Nephron (organoid): ENCODE data around the gene JAGN1.
A peak's percentile ranks its signal among the peaks of the same experiment; 100 is the strongest.
"Not testable (repeated sequence)": the region's sequence is repeated elsewhere in the genome, so short reads cannot be mapped to it uniquely, and the experiment has no call there.

Experiments
- H3K27ac Mint-ChIP-seq, 3 experiments: 2 replicates each; pipeline ENCODE4 v1.8.0; 2020; ENCODE audit warnings: mixed read lengths in 3 of 3, mild to moderate bottlenecking in 2 of 3, moderate library complexity in 1 of 3
- H3K27me3 Mint-ChIP-seq: 2 replicates; pipeline ENCODE4 v1.8.0; 2021; ENCODE audit warnings: low read depth, mild to moderate bottlenecking, moderate library complexity, mixed read lengths
- H3K36me3 Mint-ChIP-seq: 2 replicates; pipeline ENCODE4 v1.8.0; 2020; ENCODE audit warnings: low read depth, mixed read lengths
- H3K4me1 Mint-ChIP-seq: 2 replicates; pipeline ENCODE4 v1.8.0; 2020; ENCODE audit warnings: mixed read lengths
- H3K4me3 Mint-ChIP-seq, 3 experiments: 2 replicates each; pipeline ENCODE4 v1.8.0; 2020; ENCODE audit warnings: mild to moderate bottlenecking in 3 of 3, mixed read lengths in 3 of 3, moderate library complexity in 2 of 3
- H3K9me3 Mint-ChIP-seq: 2 replicates; pipeline ENCODE4 v1.8.0; 2020; ENCODE audit warnings: mixed read lengths
- TF ChIP-seq, protein P1 (sequence below), 3 experiments: fragments of 200-600 bp; sonication (generic); IDR thresholded peaks; one replicate each; pipeline ENCODE4 v1.5.0; 2021; ENCODE audit warnings: antibody characterized with exemption in 3 of 3; ENCODE audit not compliant: unreplicated experiment in 3 of 3

The JAGN1 gene

DNA sequence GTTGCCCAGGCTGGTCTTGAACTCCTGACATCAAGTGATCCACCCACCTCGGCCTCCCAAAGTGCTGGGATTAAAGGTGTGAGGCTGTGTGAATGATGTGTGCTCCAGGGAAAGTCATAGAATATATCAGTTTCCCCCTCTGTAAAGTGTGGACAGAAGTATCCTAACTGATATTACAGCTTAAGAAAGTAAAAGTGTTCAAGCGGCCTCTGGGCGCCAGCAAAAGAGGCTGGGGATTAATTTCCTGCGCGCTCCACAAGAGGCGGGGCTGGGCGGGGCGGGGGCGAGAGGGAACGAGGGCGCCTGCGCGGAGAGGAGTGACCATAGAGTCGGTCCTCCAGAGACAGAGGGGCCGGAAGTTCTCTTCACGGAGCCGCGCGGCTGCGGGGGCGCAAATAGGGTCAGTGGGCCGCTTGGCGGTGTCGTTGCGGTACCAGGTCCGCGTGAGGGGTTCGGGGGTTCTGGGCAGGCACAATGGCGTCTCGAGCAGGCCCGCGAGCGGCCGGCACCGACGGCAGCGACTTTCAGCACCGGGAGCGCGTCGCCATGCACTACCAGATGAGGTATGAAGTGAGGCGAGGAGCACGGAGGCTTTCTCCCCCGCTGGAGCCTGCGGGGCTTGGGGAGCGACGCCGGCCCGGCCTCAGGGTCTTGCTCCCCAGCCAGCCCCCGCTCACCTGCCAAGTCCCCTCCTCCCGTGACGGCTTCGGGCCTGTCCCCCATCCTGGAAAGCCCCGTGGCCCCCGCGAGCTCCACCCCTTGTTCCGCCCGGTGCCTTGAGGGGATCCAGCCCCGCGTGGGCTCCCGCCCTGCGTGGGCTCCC lies at the start of gene JAGN1:
Gene JAGN1, plus strand, starts transcription at position 362 of the 823 bp plus-strand sequence. Its CDS starts 113 bp downstream, at position 475.
- no peaks in the 10 kb centered on the region for H3K27me3 Mint-ChIP-seq
- peak within 1 kb of the TSS; percentile 99 for H3K4me3 Mint-ChIP-seq
- H3K4me1 Mint-ChIP-seq: peaks cover 32% of the 10 kb centered on the region
- peak within 1 kb of the TSS; percentile 91 to 98 (median 97) for H3K27ac Mint-ChIP-seq
- TF ChIP-seq, protein P1, sequence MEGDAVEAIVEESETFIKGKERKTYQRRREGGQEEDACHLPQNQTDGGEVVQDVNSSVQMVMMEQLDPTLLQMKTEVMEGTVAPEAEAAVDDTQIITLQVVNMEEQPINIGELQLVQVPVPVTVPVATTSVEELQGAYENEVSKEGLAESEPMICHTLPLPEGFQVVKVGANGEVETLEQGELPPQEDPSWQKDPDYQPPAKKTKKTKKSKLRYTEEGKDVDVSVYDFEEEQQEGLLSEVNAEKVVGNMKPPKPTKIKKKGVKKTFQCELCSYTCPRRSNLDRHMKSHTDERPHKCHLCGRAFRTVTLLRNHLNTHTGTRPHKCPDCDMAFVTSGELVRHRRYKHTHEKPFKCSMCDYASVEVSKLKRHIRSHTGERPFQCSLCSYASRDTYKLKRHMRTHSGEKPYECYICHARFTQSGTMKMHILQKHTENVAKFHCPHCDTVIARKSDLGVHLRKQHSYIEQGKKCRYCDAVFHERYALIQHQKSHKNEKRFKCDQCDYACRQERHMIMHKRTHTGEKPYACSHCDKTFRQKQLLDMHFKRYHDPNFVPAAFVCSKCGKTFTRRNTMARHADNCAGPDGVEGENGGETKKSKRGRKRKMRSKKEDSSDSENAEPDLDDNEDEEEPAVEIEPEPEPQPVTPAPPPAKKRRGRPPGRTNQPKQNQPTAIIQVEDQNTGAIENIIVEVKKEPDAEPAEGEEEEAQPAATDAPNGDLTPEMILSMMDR (IDR thresholded peaks at IDR 0.05; ENCODE audit: unreplicated experiment in 3 of 3): no peak
- H3K9me3 Mint-ChIP-seq: no peaks in the 10 kb centered on the region
- peaks cover 29% of the 10 kb centered on the region for H3K36me3 Mint-ChIP-seq

DNA sequence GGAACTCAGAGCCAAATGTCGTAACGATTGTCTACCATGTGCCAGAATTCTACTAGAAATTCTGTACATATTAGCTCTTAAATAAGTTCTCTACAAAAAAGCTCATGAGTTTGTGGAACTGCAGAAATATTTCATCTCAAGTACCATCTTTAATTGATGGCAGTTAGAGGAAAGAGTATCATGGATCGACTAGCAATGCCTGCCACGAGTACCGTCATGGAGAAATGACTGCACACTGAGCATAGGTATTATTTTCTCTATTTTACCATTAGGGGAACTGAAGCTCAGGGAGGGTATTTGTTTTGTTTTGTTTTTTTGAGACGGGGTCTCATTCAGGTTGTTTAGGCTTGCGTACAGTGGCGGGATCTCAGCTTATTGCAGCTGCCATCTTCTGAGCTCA lies 49.4 kb upstream of the JAGN1 start:
- Mint-ChIP-seq H3K27ac (no peak overlapping the region), H3K27me3 (peaks cover 2% of the 10 kb centered on the region), H3K4me3 (peak overlapping the region; percentile 42 to 63 (median 61)), H3K36me3 (peaks cover 27% of the 10 kb centered on the region), H3K9me3 (no peaks in the 10 kb centered on the region), H3K4me1 (peaks cover 12% of the 10 kb centered on the region)
- TF ChIP-seq, protein P1 (IDR thresholded peaks at IDR 0.05; ENCODE audit: unreplicated experiment in 3 of 3): no peak

DNA sequence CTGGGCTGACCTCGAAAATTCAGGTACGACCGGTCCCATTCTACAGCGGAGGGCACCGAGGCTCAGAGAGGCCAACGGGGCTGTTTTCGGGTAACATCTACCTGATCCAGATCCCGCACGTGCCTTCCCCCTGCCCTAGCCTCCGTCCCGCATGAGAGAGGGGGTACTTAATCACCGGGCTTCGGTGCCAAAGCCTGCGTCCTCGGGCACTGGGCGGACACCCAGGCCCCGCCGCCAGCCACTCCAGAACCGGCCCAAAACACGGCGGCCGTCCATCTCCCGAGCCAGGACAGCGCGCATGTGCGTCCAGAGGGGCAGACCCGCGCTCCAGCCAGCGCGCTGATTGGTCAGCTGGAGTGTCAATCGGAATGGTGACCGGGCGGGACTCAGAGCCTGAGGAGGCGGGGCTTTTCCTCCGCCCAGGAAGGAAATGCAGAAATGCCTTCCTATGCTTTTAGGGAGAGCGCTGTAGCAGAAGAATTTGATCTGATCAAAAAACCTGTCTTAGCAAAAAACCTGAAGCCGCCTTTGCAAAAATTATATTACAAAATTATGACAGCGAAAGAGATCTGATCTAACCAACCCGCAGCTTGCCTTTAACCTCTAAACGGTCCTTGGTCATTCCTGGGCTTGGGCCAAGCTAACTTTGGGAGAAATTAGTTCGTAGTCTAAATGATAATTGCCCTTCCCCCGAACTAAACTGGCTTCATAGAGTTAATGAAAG lies 46.5 kb upstream of the JAGN1 start, which contains the start of gene RPUSD3:
Gene RPUSD3, minus strand, starts transcription at position 294 of the 724 bp plus-strand sequence. Its CDS starts 18 bp downstream, at position 276.
- Mint-ChIP-seq H3K27ac (peak within 1 kb of the TSS; percentile 88 to 97 (median 96)), H3K4me3 (peak within 1 kb of the TSS; percentile 96 to 99 (median 97)), H3K27me3 (peaks cover 3% of the 10 kb centered on the region), H3K9me3 (no peaks in the 10 kb centered on the region), H3K36me3 (peaks cover 21% of the 10 kb centered on the region), H3K4me1 (peaks cover 15% of the 10 kb centered on the region)
- TF ChIP-seq, protein P1 (IDR thresholded peaks at IDR 0.05; ENCODE audit: unreplicated experiment in 3 of 3): no peak

DNA sequence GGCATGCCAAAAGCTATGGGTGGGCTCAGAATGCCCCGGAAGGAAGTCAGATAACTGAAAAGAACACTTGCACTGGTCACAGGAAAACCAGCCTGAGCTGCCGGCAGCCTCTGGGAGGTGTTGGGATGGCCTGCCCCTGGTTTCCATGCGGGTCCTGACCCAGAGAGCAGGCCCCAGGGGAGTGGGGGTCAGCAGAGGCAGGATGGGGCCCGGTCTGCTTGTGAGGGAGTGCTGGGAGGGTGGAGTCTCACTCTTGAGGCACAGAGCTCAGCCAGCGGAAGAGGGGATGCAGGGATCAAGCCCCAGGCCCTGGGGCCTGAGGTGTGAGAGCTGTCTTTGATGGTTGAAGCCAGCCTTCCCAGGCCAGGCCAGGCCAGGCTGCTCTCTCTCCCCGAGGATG lies 44.2 kb upstream of the JAGN1 start:
- peaks cover 3% of the 10 kb centered on the region for H3K27me3 Mint-ChIP-seq
- H3K27ac Mint-ChIP-seq: no peak overlapping the region
- H3K9me3 Mint-ChIP-seq: no peaks in the 10 kb centered on the region
- H3K36me3 Mint-ChIP-seq: peaks cover 12% of the 10 kb centered on the region
- peaks cover 15% of the 10 kb centered on the region for H3K4me1 Mint-ChIP-seq
- no peak overlapping the region for H3K4me3 Mint-ChIP-seq
- TF ChIP-seq, protein P1 (IDR thresholded peaks at IDR 0.05; ENCODE audit: unreplicated experiment in 3 of 3): no peak

DNA sequence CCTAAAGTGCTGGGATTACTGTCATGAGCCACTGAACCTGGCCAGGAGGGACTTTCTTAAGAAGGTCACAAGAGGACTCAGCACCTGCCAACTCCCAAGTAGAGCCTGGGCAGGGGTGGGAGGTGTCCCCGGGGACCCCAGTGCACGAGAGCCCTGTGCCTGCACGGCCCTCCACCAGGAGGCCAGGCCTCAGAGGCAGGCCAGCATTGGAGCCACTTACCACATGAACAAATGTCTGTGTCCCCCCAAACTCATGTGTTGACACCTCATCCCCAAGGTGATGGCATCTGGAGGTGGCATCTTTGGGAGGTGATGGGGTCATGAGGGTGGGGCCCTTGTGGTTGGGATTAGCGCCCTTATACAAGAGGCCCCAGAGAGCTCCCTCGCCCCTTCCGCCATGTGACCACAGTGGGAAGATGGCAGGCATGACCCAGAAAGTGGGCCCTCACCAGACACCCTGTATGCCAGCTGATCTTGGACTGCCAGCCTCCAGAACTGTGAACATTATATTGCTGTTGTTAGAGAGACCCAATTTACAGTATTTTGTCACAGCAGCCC lies 43.4 kb upstream of the JAGN1 start:
- Mint-ChIP-seq H3K9me3 (no peaks in the 10 kb centered on the region), H3K4me3 (no peak overlapping the region), H3K27ac (no peak overlapping the region), H3K27me3 (peaks cover 3% of the 10 kb centered on the region), H3K36me3 (peaks cover 6% of the 10 kb centered on the region), H3K4me1 (peaks cover 20% of the 10 kb centered on the region)
- TF ChIP-seq, protein P1 (IDR thresholded peaks at IDR 0.05; ENCODE audit: unreplicated experiment in 3 of 3): no peak

DNA sequence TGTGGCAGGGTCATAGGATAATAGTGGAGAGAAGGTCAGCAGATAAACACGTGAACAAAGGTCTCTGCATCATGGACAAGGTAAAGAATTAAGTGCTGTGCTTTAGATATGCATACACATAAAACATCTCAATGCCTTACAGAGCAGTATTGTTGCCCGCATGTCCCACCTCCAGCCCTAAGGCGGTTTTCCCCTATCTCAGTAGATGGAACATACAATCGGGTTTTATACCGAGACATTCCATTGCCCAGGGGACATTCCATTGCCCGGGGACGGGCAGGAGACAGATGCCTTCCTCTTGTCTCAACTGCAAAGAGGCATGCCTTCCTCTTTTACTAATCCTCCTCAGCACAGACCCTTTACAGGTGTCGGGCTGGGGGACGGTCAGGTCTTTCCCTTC lies 42.5 kb upstream of the JAGN1 start:
- peak overlapping the region in 1 of 3 experiments; percentile 91 for H3K27ac Mint-ChIP-seq
- peaks cover 23% of the 10 kb centered on the region for H3K4me1 Mint-ChIP-seq
- H3K36me3 Mint-ChIP-seq, H3K4me3 Mint-ChIP-seq, H3K27me3 Mint-ChIP-seq, H3K9me3 Mint-ChIP-seq: not testable (repeated sequence)
